Measurements from ENCODE around the gene GCC2. TPM values are rescaled to one million over a fixed set of nuclear protein-coding genes. Genes with fewer than 3 reads are reported as not detected.

GCC2 gene
- total and polyA plus RNA-seq, 7 donors: 4.8 to 24.0 (median 18.0) TPM

DNA sequence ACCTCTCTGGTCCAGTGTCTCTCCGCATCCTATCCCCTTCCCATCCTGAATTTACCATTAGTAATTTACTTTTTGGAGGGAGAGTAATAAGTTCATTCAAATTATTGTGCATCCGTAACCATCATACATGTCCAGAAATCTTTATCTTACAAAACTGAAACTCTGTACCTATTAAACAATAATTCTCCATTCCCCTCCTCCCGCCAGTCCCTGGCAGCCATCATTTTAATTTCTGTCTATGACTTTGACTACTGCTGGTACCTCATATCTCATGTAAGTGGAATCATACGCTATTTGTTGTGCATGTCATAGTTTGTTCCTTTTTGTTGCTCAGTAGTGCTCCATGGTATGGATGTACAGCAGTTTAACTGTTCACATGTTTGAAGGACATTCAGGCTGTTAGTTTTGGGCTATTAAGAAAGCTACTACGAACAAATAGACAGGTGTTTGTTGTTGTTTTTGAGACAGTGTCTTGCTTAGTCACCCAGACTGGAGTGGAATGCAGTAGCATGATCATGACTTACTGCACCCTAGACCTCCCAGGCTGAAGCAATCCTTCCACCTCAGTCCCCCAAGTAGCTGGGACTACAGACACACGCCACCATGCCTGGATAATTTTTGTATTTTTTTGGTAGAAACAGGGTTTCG is 87.3 kb downstream of the GCC2 start:
- Histone ChIP-seq H3K4me3 (peak overlapping the region; percentile 82), H3K36me3 (ENCODE audit: insufficient read depth in 1 of 2, low read depth in 1 of 2) (no peaks in the 10 kb centered on the region), H3K27ac (peak overlapping the region; percentile 96), H3K9me3 (no peaks in the 10 kb centered on the region), H3K27me3 (ENCODE audit: insufficient read depth in 3 of 3, low read length in 2 of 3) (no peaks in the 10 kb centered on the region), H3K4me1 (peaks cover 29% of the 10 kb centered on the region)
- TF ChIP-seq, protein P1, sequence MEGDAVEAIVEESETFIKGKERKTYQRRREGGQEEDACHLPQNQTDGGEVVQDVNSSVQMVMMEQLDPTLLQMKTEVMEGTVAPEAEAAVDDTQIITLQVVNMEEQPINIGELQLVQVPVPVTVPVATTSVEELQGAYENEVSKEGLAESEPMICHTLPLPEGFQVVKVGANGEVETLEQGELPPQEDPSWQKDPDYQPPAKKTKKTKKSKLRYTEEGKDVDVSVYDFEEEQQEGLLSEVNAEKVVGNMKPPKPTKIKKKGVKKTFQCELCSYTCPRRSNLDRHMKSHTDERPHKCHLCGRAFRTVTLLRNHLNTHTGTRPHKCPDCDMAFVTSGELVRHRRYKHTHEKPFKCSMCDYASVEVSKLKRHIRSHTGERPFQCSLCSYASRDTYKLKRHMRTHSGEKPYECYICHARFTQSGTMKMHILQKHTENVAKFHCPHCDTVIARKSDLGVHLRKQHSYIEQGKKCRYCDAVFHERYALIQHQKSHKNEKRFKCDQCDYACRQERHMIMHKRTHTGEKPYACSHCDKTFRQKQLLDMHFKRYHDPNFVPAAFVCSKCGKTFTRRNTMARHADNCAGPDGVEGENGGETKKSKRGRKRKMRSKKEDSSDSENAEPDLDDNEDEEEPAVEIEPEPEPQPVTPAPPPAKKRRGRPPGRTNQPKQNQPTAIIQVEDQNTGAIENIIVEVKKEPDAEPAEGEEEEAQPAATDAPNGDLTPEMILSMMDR (IDR thresholded peaks at IDR 0.05): no peak
- no peak for DNase-seq
- WGBS, 3 donors: 83 to 84% (median 84%) methylated on average over 7 of the region's 7 CpGs
- intact Hi-C loops (cut with DNase I): loop anchor here in 1 of 2 donors (5.0 kb wide), 1 partner anchor 36 kb away; no protein-coding TSS in a partner anchor
- peak in 2 of 4 donors; percentile 17 to 31 for ATAC-seq

DNA sequence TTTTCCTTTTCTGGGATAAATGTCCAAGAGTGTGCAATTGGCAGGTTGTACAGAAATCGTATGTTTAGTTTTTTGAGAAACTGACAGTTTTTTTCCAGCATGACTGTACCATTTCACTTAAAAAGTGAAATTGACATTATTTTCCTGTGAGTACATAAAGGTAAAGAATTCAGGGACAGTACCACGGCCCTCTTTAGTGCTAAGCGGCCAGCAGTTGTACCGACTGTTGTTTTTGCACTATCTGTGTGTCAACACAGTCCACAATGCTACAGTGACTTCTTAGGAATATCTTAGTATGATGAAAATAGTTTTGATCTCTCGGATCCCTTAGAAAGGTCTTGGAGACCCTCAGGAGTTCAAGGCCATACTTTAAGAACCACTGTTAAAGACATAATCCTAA is 87.9 kb downstream of the GCC2 start:
- Histone ChIP-seq H3K27me3 (ENCODE audit: insufficient read depth in 3 of 3, low read length in 2 of 3) (no peaks in the 10 kb centered on the region), H3K4me1 (peaks cover 36% of the 10 kb centered on the region), H3K27ac (peak overlapping the region; percentile 96), H3K36me3 (ENCODE audit: insufficient read depth in 1 of 2, low read depth in 1 of 2) (no peaks in the 10 kb centered on the region), H3K4me3 (peak overlapping the region; percentile 20), H3K9me3 (no peaks in the 10 kb centered on the region)
- intact Hi-C loops (cut with DNase I): loop anchor here in 1 of 2 donors (5.0 kb wide), 1 partner anchor 35 kb away; no protein-coding TSS in a partner anchor
- ATAC-seq (no peak), DNase-seq (no peak)
- 87 to 93% (median 90%) methylated on average over 5 of the region's 5 CpGs for WGBS, 3 donors
- TF ChIP-seq, protein P1 (IDR thresholded peaks at IDR 0.05): no peak

DNA sequence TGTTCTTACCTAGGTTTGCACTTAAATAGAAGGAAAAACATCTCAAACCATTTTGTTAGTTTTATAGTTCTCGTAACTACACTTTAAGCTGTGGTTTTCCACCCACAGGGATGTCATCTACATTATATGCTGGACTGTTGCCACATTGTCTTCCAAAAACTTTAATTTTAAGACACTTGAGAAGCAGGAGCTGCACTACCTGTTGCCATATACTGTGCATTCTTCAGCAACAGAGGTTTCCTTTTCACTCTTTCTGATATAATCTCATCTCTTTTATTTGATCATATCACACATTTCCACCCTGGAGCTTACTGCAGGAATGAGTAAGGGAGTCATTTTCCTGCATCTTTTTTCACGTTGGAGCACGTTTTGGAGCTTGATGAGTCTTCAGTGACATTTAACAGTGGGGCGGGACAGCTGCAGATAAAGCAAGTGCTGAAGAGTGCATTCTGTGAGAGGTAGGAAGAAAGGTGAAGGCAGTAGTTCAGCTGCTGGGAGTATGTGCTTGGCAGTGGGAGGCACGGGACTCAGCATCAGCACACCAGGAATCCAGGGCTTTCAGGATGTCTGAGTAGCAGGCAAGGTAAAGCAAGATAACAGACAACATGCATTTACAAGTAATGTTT is 89.1 kb downstream of the GCC2 start:
- H3K4me1 ChIP-seq: peaks cover 42% of the 10 kb centered on the region
- no peak for ATAC-seq
- no peaks in the 10 kb centered on the region for H3K9me3 ChIP-seq
- H3K27me3 ChIP-seq (ENCODE audit: insufficient read depth in 3 of 3, low read length in 2 of 3): no peaks in the 10 kb centered on the region
- no peak overlapping the region for H3K4me3 ChIP-seq
- TF ChIP-seq, protein P1 (IDR thresholded peaks at IDR 0.05): no peak
- H3K27ac ChIP-seq: peak overlapping the region; percentile 96
- WGBS, 3 donors: 51 to 66% (median 58%) methylated on average over 5 of the region's 5 CpGs
- H3K36me3 ChIP-seq (ENCODE audit: insufficient read depth in 1 of 2, low read depth in 1 of 2): no peaks in the 10 kb centered on the region
- intact Hi-C loops (cut with DNase I): loop anchor here in 1 of 2 donors (5.0 kb wide), 1 partner anchor 34 kb away; no protein-coding TSS in a partner anchor
- no peak for DNase-seq

DNA sequence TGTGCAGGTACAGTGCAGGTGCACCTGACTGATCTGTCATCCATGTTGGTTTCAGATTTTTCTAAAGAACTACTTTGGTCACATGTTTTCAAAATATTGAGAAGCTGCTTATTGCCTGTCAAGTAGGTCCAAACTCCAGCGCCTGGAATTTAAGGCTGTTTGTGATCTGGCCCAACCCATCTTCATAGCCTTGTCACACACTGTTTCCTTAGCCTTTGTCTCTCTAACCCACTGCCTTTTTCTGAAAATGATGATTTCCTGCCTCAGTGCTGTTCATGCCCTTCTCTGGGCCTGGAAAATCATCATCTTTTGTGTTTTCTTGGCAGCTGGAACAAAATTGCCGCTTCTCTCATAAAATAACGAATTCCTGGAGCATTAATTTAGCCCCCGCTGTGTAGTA is 92.4 kb downstream of the GCC2 start:
- DNase-seq: no peak
- no peaks in the 10 kb centered on the region for H3K27me3 ChIP-seq (ENCODE audit: insufficient read depth in 3 of 3, low read length in 2 of 3)
- no peaks in the 10 kb centered on the region for H3K9me3 ChIP-seq
- H3K4me3 ChIP-seq: no peak overlapping the region
- no peak for ATAC-seq
- peaks cover 33% of the 10 kb centered on the region for H3K4me1 ChIP-seq
- H3K27ac ChIP-seq: no peak overlapping the region
- H3K36me3 ChIP-seq (ENCODE audit: insufficient read depth in 1 of 2, low read depth in 1 of 2): no peaks in the 10 kb centered on the region
- intact Hi-C loops (cut with DNase I): no loop called here
- TF ChIP-seq, protein P1 (IDR thresholded peaks at IDR 0.05): no peak
- WGBS, 3 donors: 68 to 75% (median 69%) methylated on average over 4 of the region's 4 CpGs
